ENCODE measurements around the gene NFYA.

DNA sequence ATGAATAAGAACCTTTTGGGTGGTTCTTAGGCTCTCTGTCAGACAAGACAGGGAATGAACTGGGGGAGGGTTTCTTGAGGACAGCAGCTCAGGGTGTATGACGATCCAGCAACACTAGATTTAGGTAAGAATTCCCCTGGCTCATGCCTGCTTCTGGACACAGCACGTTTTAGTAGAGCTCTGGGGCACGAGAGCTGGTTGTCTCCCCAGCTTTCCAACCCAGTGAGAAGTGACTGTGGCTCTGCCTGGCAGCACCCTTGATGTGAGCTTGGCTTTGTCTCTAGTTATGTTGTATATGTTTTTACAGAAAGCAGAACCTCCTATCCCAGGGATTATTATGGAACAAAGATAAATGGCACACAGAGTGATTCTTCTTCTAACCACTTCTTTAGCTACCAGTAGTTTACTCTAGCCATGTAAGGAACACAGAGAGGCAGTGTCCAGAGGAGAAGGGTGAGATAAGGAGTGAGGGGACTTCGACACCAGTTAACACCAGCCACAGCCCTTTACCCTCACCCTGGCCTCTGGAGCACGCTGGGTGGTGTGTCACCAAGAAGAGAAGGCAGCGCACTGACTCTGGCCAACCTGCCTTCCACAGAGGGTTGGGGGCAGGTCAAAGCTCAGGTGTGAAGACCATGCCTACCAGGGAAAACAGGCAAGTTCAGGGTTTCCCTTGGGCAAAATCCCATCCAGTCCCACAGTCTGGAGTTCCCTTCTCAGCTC, 15.8 kb upstream of the NFYA start:
- TF ChIP-seq, protein P1, sequence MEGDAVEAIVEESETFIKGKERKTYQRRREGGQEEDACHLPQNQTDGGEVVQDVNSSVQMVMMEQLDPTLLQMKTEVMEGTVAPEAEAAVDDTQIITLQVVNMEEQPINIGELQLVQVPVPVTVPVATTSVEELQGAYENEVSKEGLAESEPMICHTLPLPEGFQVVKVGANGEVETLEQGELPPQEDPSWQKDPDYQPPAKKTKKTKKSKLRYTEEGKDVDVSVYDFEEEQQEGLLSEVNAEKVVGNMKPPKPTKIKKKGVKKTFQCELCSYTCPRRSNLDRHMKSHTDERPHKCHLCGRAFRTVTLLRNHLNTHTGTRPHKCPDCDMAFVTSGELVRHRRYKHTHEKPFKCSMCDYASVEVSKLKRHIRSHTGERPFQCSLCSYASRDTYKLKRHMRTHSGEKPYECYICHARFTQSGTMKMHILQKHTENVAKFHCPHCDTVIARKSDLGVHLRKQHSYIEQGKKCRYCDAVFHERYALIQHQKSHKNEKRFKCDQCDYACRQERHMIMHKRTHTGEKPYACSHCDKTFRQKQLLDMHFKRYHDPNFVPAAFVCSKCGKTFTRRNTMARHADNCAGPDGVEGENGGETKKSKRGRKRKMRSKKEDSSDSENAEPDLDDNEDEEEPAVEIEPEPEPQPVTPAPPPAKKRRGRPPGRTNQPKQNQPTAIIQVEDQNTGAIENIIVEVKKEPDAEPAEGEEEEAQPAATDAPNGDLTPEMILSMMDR (IDR thresholded peaks at IDR 0.05): no peak
- no peak for TF ChIP-seq POLR2A (IDR thresholded peaks at IDR 0.05)

Measured in prostate gland (tissue), 2 donors.